HG03135 (cell line): ENCODE data around the gene MIB2.
"Not testable (repeated sequence)": the region's sequence is repeated elsewhere in the genome, so short reads cannot be mapped to it uniquely, and the experiment has no call there.

Source experiments
- ATAC-seq: cut with Tn5 transposase; IDR thresholded peaks from one replicate; pipeline ENCODE4 v1.9.1; 2021; ENCODE audit warnings: mild to moderate bottlenecking, moderate library complexity; ENCODE audit not compliant: unreplicated experiment

The MIB2 gene

DNA sequence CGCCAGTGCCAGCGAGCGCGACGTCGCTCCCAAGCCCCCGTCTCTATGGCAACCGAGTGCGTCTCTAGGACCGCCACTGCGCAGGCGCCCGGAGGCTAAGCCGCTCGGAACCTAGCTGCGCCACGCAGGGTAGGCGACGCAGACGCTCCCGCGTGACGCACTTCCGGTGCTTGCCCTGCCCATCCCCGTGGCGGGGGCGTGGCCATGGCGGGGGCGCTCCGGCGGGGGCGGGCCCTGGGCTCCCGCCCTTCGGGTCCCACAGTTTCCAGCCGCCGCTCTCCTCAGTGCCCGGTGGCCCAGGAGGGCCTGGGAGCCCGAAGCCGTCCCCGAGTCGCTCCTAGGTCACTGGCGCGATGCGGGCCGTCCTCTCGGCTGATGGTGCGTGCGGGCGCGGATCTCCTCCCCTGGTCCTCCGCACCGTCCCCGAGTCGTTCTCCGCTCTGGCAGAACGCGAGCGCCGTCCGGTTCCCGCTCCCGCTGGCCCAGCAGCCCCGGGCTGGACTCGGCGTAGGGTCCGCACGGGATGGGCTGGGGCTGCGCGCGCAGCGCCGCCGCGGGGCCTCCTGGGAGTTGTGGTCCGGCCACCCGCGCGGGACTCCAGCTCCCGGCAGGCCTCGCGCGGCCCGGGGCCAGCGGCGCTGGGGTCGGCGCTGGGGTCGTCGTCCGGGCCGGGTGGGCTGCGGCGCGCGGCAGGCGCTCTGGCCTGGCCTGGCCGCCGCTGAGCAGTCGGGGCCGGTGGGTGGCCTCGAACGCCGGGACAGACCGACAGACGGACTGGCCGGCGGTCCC lies at the start of gene MIB2:
MIB2 (plus strand) TSS at position 245 of the 789 bp plus-strand sequence. CDS start 7,953 bp downstream, outside the sequence.
- ATAC-seq = peak; percentile 85

GRCh38 chr1:1567152-1567875 lies 48.0 kb upstream of the MIB2 start:
- ATAC-seq = no peak

DNA sequence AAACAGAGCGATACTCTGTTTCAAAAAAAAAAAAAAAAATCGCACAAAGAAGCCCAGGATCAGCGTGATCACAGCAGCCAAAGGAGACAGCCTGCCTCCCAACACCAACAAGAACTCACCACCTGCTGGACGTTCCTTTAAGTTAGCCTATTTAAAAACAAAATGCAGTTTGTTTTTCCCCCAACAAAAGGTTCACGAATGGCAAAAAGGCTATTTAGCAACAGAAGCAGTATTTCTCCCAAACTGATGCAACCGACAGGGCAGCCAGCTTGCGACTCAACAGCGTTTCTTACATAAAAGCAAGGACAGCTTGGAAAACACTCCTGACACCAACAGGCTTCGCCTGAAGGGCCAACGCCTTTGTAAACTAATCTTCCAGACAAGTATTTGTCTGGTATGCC lies 47.4 kb upstream of the MIB2 start:
- no peak for ATAC-seq

- ATAC-seq = no peak
These were observed 46.0 kb upstream of the MIB2 start for GRCh38 chr1:1569341-1569740.

DNA sequence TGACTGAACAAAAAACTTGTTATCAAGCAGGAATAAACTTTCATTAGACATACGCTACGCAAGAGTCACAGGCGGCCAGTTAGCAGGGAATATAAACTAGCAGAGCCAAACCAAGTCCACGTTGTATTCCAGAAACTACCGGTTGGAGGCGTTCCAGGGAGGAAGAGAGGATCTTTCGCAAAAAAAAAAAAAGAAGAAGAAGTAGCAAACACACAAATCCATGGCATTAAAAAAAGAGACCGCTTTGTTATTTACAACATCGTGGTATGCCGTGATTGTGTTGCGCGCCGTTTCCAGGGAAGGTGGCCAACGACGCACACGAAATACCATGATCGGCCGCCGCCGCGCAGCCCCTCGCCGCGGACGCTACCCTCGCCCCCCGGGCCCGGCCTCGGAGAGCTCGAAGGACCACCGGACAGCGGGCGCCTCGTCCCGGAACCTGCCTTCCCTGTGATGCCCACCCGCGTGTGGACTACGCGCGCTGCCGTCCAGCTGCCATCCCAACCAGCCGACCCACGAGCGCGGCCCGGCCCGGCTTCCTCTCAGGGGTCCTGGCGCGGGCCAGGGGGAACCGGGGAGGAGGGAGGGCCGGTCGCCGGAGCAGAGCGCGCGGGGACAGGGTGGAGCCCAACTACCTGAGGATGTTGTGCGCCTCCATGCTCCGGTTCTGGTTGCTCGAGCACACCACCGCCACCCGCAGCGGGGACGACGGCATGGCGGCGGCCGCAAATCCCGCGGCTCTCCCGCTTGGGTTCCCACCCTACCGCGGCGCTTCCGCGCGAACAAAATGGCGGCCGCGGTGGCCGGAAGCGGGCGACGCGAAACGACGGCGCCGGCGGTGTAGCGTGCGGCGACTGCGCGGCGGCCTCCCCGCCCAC lies 41.2 kb upstream of the MIB2 start:
- ATAC-seq = peak; percentile 69

DNA sequence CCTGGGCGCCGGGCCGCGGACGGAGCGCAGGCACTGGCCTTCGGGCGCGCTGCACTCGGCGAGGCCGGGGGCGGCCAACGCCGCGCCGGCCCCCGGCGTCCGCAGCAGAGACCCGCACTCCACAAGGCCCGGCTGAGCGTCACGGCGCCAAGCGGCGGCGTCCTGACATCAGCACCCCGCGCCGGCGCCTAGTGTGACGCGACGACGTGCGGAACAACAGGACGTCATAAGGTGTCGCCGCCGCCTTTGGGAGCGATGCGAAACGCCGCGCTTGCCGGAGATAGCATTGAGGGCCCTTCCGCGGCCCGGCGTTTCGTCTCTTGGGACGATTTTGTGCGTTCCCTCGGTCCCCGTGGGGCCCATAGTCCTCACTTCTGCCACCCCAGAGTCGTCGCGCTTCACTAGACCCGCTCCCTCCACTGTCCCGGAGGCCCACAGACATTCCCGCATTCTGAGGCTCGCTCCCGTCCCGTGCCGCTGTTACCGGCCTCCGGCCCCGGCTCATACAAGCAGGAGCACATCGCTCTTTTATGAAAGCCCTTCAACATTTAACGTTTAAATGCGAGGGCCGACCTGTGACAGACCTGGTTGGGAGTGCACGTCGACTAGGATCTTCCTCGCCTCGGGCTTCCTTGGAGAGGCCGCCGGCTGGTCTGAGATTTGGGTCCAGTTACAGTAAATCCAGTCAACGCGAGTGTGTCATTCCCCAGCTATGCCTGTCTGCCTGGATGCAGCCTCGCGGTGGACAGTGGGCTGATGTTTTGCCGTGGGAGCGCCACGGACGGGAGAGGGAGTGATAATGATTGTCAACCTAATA lies 40.4 kb upstream of the MIB2 start, which contains the start of gene SSU72:
SSU72 (minus strand) TSS at position 143 of the 817 bp plus-strand sequence. CDS start 306 bp downstream, outside the sequence.
- ATAC-seq = peak; percentile 86

DNA sequence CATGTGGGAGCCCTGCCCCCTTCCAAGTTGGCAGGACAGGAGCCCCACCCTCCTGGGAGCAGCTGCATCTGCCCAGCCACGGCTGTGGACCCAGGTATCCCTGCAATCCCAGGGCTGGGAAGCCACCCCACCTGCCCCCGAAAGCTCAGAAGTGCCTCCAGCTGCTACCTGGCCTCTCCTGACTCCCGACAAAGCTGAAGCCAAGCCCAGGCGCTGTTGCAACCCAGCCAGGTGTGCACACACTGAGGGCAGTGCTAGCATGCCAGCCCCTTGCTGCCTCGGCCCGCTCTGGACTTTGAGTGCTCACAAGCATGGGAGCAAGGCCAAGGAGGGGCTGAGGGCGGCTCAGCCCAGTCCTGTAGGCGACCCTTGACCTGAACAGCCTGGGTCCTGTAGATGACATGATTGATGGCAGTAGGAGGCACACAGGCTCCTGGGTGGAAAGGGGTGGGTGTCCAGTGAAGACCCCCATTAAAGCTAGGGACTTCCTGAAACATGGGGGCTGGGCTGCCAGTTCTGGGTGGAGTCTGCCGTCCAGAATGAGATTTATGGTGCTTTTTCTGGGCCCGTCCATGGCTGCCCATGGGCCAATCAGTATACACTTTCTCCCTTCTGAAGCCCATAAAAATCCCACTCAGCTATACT lies 37.8 kb upstream of the MIB2 start:
- no peak for ATAC-seq

GRCh38 chr1:1578371-1578940 lies 36.8 kb upstream of the MIB2 start:
- no peak for ATAC-seq

- ATAC-seq = no peak
These were observed 32.5 kb upstream of the MIB2 start for GRCh38 chr1:1582585-1583346.

DNA sequence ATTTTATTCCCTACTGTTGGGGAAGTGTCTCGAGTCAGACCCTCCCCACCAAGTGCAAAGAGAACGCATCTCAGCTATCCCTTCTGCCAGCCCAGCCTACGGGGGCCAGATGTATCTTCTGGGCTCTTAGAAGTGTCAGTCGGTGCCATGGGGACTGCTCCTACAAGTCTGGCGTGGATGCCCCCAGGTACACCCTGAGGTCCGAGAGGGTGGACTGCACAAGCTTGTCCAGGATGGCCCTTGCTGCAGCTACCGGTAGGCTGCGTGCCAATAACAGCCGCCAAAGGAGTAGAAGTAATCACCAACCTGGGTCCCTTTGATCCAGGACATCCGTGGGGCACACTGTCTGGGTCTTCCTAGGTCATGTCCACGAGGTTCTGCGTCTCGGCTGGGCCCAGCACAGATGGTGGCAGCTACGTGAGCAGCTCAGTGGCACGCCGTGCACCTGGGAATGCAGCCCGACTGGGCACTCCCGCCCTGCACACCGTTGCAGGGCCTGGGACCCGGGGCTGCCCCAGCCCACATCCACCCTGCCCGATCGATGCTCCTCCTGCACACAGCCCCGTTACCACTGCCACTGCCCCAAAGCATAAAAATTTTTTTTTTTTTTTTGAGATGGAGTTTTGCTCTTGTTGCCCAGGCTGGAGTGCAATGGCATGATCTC lies 31.8 kb upstream of the MIB2 start:
- ATAC-seq = no peak

GRCh38 chr1:1591452-1591851 lies 23.8 kb upstream of the MIB2 start:
- ATAC-seq = no peak

- ATAC-seq = no peak
These were observed 21.3 kb upstream of the MIB2 start for GRCh38 chr1:1593834-1594601.

- no peak for ATAC-seq
These were observed 20.6 kb upstream of the MIB2 start for GRCh38 chr1:1594602-1595260.

DNA sequence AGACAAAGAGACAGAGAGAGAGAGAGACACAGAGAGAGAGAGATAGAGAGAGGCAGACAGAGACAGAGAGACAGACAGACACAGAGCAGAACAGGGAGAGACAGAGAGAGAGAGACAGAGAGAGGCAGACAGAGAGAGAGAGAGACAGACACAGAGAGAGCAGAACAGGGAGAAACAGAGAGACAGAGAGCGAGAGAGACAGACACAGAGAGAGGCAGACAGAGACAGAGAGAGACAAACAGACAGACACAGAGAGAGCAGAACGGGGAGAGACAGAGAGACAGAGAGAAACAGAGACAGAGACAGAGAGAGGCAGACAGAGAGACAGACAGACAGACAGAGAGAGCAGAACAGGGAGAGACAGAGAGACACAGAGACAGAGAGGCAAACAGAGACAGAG lies 20.0 kb upstream of the MIB2 start:
- ATAC-seq = not testable (repeated sequence)

- no peak for ATAC-seq
These were observed 18.6 kb upstream of the MIB2 start for GRCh38 chr1:1596493-1597274.

GRCh38 chr1:1597275-1597930 lies 17.9 kb upstream of the MIB2 start:
- ATAC-seq = no peak
